ENCODE measurements around the gene C3orf80. TPM values are rescaled to one million over a fixed set of nuclear protein-coding genes. Genes with fewer than 3 reads are reported as not detected.

C3orf80 gene
- total RNA-seq, 1 experiment from 2014 or later = 3.2 TPM

GRCh38 chr3:160245261-160245800, 20.1 kb downstream of the C3orf80 start:
- ChIA-PET POLR2A (interaction anchor here (0.6 kb wide), 1 partner anchor 676 kb away, joined by 4 read pairs; no protein-coding TSS in a partner anchor), CTCF (no interaction called here)
- no peaks in the 10 kb centered on the region for H3K27me3 ChIP-seq (replicated peaks; ENCODE audit: control insufficient read depth, insufficient read depth, low read length)
- H3K27me3 Mint-ChIP-seq (ENCODE audit: insufficient read depth, unreplicated experiment) = no peaks in the 10 kb centered on the region
- H3K9me3 ChIP-seq = no peaks in the 10 kb centered on the region; the same call in 1 of the 2 replicates
- peaks cover 13% of the 10 kb centered on the region for H3K4me1 Mint-ChIP-seq (ENCODE audit: low read depth, unreplicated experiment)
- H3K4me1 ChIP-seq = peaks cover 5% of the 10 kb centered on the region
- H3K9me3 Mint-ChIP-seq (ENCODE audit: unreplicated experiment) = peaks cover 16% of the 10 kb centered on the region
- intact Hi-C loops (cut with micrococcal nuclease; ENCODE audit: unreplicated experiment) = no loop called here
- BruUV-seq (replicated peaks) = no TSS peak
- peak; percentile 26 to 53 for DNase-seq
- no peaks in the 10 kb centered on the region for H3K36me3 ChIP-seq (ENCODE audit: control insufficient read depth, insufficient read depth, low read length)
- TF ChIP-seq CTCF (IDR thresholded peaks at IDR 0.05; ENCODE audit: insufficient read depth in 1 of 2, low read depth in 1 of 2, low read length in 1 of 2, severe bottlenecking in 1 of 2, unreplicated experiment in 1 of 2) = no peak
- no peak overlapping the region for H3K4me3 Mint-ChIP-seq (ENCODE audit: unreplicated experiment)
- no peak overlapping the region for H3K4me3 ChIP-seq (ENCODE audit: low read depth, low read length)
- H3K36me3 Mint-ChIP-seq (ENCODE audit: insufficient read depth, unreplicated experiment) = peaks cover 5% of the 10 kb centered on the region
- H3K27ac Mint-ChIP-seq (ENCODE audit: unreplicated experiment) = no peak overlapping the region

- TF ChIP-seq CTCF (IDR thresholded peaks at IDR 0.05; ENCODE audit: insufficient read depth in 1 of 2, low read depth in 1 of 2, low read length in 1 of 2, severe bottlenecking in 1 of 2, unreplicated experiment in 1 of 2) = no peak
- Histone ChIP-seq H3K4me1 (peaks cover 15% of the 10 kb centered on the region), H3K9me3 (no peaks in the 10 kb centered on the region; the same call in 1 of the 2 replicates), H3K36me3 (ENCODE audit: control insufficient read depth, insufficient read depth, low read length) (no peaks in the 10 kb centered on the region), H3K4me3 (ENCODE audit: low read depth, low read length) (no peak overlapping the region), H3K27me3 (replicated peaks; ENCODE audit: control insufficient read depth, insufficient read depth, low read length) (no peaks in the 10 kb centered on the region)
- POLR2A ChIA-PET = interaction anchor here (0.6 kb wide), 1 partner anchor 155 kb away, joined by 3 read pairs; no protein-coding TSS in a partner anchor
- H3K36me3 Mint-ChIP-seq (ENCODE audit: insufficient read depth, unreplicated experiment) = peaks cover 5% of the 10 kb centered on the region
- H3K27ac Mint-ChIP-seq (ENCODE audit: unreplicated experiment) = no peak overlapping the region
- CTCF ChIA-PET = no interaction called here
- BruUV-seq (replicated peaks) = no TSS peak
- H3K27me3 Mint-ChIP-seq (ENCODE audit: insufficient read depth, unreplicated experiment) = no peaks in the 10 kb centered on the region
- intact Hi-C loops (cut with micrococcal nuclease; ENCODE audit: unreplicated experiment) = no loop called here
- peaks cover 19% of the 10 kb centered on the region for H3K4me1 Mint-ChIP-seq (ENCODE audit: low read depth, unreplicated experiment)
- DNase-seq = no peak
- H3K4me3 Mint-ChIP-seq (ENCODE audit: unreplicated experiment) = no peak overlapping the region
- peaks cover 6% of the 10 kb centered on the region for H3K9me3 Mint-ChIP-seq (ENCODE audit: unreplicated experiment)
Measured at GRCh38 chr3:160247766-160248165, 22.5 kb downstream of the C3orf80 start.

- H3K4me1 ChIP-seq = peaks cover 11% of the 10 kb centered on the region; the same call in 1 of the 2 replicates
- Mint-ChIP-seq H3K27me3 (ENCODE audit: insufficient read depth, unreplicated experiment) (no peaks in the 10 kb centered on the region), H3K27ac (ENCODE audit: unreplicated experiment) (no peak overlapping the region), H3K4me3 (ENCODE audit: unreplicated experiment) (no peak overlapping the region), H3K4me1 (ENCODE audit: low read depth, unreplicated experiment) (peaks cover 15% of the 10 kb centered on the region), H3K9me3 (ENCODE audit: unreplicated experiment) (no peaks in the 10 kb centered on the region), H3K36me3 (ENCODE audit: insufficient read depth, unreplicated experiment) (no peaks in the 10 kb centered on the region)
- TF ChIP-seq CTCF (IDR thresholded peaks at IDR 0.05; ENCODE audit: insufficient read depth in 1 of 2, low read depth in 1 of 2, low read length in 1 of 2, severe bottlenecking in 1 of 2, unreplicated experiment in 1 of 2) = no peak
- POLR2A ChIA-PET = no interaction called here
- no peaks in the 10 kb centered on the region for H3K9me3 ChIP-seq
- no peak overlapping the region for H3K4me3 ChIP-seq (ENCODE audit: low read depth, low read length)
- no peak for DNase-seq
- CTCF ChIA-PET = interaction anchor here (1.3 kb wide), 1 partner anchor 221 kb away, joined by 4 read pairs; no protein-coding TSS in a partner anchor
- intact Hi-C loops (cut with micrococcal nuclease; ENCODE audit: unreplicated experiment) = no loop called here
- no peaks in the 10 kb centered on the region for H3K27me3 ChIP-seq (replicated peaks; ENCODE audit: control insufficient read depth, insufficient read depth, low read length)
- no peaks in the 10 kb centered on the region for H3K36me3 ChIP-seq (ENCODE audit: control insufficient read depth, insufficient read depth, low read length)
- no TSS peak for BruUV-seq (replicated peaks)
Measured at GRCh38 chr3:160253298-160253697, 28.1 kb downstream of the C3orf80 start.

All from Caco-2 (cell line).